Measurements from ENCODE around the gene RAD51. TPM values are rescaled to one million over a fixed set of nuclear protein-coding genes. Genes with fewer than 3 reads are reported as not detected.

The RAD51 gene
- total and polyA plus RNA-seq, 2 of the 8 experiments (the other 6 are each of a cell fraction or from before 2014, with no cell fraction given), result 32.2 to 42.4 TPM

DNA sequence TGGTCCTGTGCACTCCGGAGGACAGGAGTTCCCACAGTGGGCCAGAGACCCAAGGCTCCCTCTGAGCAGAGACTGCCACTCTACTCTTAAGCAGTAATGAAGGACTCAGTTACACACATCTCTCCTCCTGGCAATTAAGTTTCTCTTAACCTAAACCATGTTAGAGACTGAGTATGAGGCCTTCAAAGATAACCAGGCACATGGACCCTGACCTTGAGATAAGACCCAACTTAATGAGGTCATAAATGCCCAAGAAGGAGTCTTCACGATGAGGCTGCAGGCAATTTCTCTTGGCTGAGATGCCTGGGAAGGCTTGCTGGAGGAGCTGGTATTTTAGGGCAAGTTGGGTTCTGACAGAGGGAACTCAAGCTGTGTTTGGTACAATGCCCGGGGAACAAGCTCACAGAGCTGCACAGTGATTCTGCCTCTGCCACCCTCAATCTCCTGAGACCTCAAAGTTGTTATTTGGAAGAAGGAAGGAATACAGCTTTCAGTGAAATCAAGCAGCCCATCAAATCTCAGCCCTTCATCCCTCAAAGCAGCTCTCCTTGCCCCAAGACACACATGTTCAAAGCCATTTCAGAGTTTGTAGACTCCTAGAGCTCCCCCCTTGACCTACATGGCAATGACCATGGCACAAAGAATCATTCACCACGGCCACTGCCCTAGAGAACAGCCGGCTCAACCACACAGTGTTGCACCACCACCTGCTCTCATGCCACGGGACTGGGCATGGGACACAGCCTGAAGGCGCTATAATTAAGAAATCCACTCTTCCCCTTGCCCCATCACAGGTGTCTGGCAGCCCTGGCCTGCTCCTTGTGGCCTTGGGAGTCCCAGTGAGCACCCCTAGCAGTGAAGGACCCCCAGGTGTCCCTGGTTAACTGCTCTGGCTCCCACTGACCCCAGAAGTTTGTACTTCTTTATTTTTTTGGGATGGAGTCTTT, 53.0 kb downstream of the RAD51 start:
- Histone ChIP-seq H3K79me1 (ENCODE audit: low read depth, low read length) (peaks cover 2% of the 10 kb centered on the region; the same call in 1 of the 2 replicates), H3K27me3 (replicated peaks in 1 of 4; ENCODE audit: control insufficient read depth in 3 of 4, extremely low read depth in 1 of 4, insufficient read depth in 3 of 4, low read length in 3 of 4) (no peaks in the 10 kb centered on the region), H3K79me2 (ENCODE audit: control insufficient read depth in 1 of 2, insufficient read depth in 2 of 2, low read length in 2 of 2) (peaks cover 0 to 13% of the 10 kb centered on the region in 2 experiments; a peak in 2 of 4 replicates), H2BK15ac (ENCODE audit: low read length) (no peak overlapping the region), H4K20me1 (replicated peaks in 1 of 2; ENCODE audit: control insufficient read depth in 1 of 2, insufficient read depth in 2 of 2, low read length in 2 of 2) (no peaks in the 10 kb centered on the region), H2BK20ac (ENCODE audit: low read length) (no peak overlapping the region), H2AFZ (ENCODE audit: low read length) (no peak overlapping the region), H2AK5ac (ENCODE audit: low read depth, low read length) (no peak overlapping the region; the same call in 1 of the 2 replicates), H2BK12ac (ENCODE audit: low read depth, low read length) (no peak overlapping the region), H3K14ac (ENCODE audit: insufficient read length) (no peak overlapping the region), H3K23ac (ENCODE audit: insufficient read length) (no peak overlapping the region), H3K56ac (replicated peaks; ENCODE audit: insufficient read length, low read depth, low read length) (no peak overlapping the region), H2BK120ac (replicated peaks; ENCODE audit: low read depth, low read length) (no peak overlapping the region), H3K9me3 (ENCODE audit: insufficient read depth in 2 of 2, low read depth in 1 of 2, low read length in 1 of 2) (no peaks in the 10 kb centered on the region), H3K9ac (replicated peaks in 1 of 4; ENCODE audit: extremely low read depth in 1 of 4, low read depth in 3 of 4, low read length in 3 of 4) (no peak overlapping the region), H3K4me2 (ENCODE audit: insufficient read depth in 1 of 2, low read depth in 2 of 2, low read length in 2 of 2) (no peak overlapping the region), H4K5ac (ENCODE audit: insufficient read length, low read depth, low read length) (no peak overlapping the region), H3K4ac (replicated peaks; ENCODE audit: insufficient read length, low read depth, low read length) (no peak overlapping the region), H4K91ac (replicated peaks; ENCODE audit: insufficient read length, low read length) (no peak overlapping the region), H3K27ac (ENCODE audit: low read depth, low read length) (no peak overlapping the region), H3K36me3 (ENCODE audit: control insufficient read depth in 2 of 4, insufficient read depth in 4 of 4, low read length in 3 of 4) (peaks cover 0 to 11% (median 1%) of the 10 kb centered on the region in 4 experiments; a peak in 4 of 8 replicates), H3K4me3 (ENCODE audit: extremely low read depth in 1 of 4, insufficient read depth in 2 of 4, low read depth in 3 of 4, low read length in 4 of 4) (no peak overlapping the region), H3K23me2 (ENCODE audit: low read depth, low read length) (no peaks in the 10 kb centered on the region), H3K18ac (ENCODE audit: extremely low read depth, low read length) (no peak overlapping the region), H2BK5ac (ENCODE audit: low read depth, low read length) (no peak overlapping the region; the same call in 1 of the 2 replicates), H4K8ac (ENCODE audit: extremely low read depth, insufficient read depth, low read length) (no peak overlapping the region), H3K4me1 (replicated peaks in 1 of 4; ENCODE audit: control insufficient read depth in 3 of 4, insufficient read depth in 4 of 4, low read length in 3 of 4) (peaks cover 0 to 2% (median 0%) of the 10 kb centered on the region in 4 experiments; a peak in 1 of 7 replicates)
- ChIA-PET POLR2A (ENCODE audit: partially characterized antibody) (interaction anchor here (0.5 to 1.8 kb wide), 12 partner anchors 9 to 207 kb away, joined by 3 to 11 read pairs (median 4); partner anchors contain the start of genes GCHFR and SPINT1), CTCF (ENCODE audit: partially characterized antibody) (interaction anchor here (0.9 to 6.8 kb wide), 18 partner anchors 9 to 155 kb away, joined by 3 to 70 read pairs (median 4); partner anchors contain the start of genes C15orf62, DNAJC17, GCHFR and SPINT1)
- 87% methylated on average over 7 of the region's 7 CpGs; no CpG with 5 or more reads in 1 of the 2 experiments for WGBS, 2 experiments (ENCODE audit: extremely low coverage in 1 of 2, insufficient coverage in 1 of 2, insufficient read length in 1 of 2, insufficient replicate concordance in 2 of 2, low coverage in 1 of 2, low lambda C conversion rate in 2 of 2, missing lambda C conversion rate in 1 of 2)
- DNase-seq (ENCODE audit: low read depth in 1 of 2, low spot score in 2 of 2), result no peak
- no peak for FAIRE-seq
- no peak for TF ChIP-seq RXRA (IDR thresholded peaks at IDR 0.05; ENCODE audit: insufficient read depth, low read depth, low read length)
- TF ChIP-seq MAX (IDR thresholded peaks at IDR 0.05), result no peak
